ENCODE measurements around the gene IRAK1.

Gene IRAK1

DNA sequence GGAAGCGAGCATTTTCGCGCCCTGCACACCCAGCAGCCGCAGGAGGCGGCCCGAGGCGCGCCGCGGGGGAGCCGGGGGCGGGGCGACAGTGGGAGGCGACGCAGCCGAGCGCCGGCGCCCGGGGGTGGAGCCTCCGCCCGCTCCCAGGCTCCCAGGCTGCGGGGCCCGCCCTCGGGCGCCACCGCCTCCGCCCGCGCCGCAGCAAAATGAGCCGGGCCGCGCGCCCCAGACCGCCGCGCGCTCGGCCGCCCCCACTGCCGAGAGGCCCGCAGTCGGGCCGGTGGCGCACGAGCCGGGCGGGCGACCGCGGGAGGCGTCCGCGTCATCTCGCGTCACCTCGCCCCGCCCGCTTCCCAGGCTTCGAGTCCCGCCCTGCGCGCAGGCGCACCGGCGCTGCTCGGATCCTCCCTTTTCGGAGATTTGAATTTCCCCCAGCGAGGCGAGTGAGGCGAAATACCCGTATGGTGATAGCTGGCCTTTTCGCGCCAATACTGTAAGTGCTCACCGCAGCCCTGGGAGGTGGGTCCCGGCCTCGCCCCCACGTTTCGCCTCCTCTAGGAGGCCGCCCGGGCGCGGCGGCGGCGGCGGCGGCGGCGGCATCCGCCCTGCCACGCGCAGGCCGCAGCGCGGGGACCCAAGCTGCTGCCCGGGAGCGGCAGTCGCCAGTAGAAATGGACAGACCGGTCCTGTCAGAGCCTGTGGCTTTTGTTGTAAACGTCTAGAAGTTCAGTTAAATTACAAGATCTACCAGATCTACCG, 47.2 kb downstream of the IRAK1 start, which contains the start of gene TMEM187:
Gene TMEM187, plus strand, starts transcription at position 387 of the 759 bp plus-strand sequence. CDS start 9,309 bp downstream, outside the sequence.
- H3K9me3 ChIP-seq (ENCODE audit: control insufficient read depth, low read depth, low read length): peaks cover 4% of the 10 kb centered on the region

GRCh38 chrX:153971450-153972367, 48.0 kb downstream of the IRAK1 start, which contains the start of gene HCFC1:
TSS of gene HCFC1 (minus strand) at chrX:153971818. CDS start at chrX:153970840, 978 bp downstream.
- H3K4me3 ChIP-seq (ENCODE audit: low read length): peak within 1 kb of the TSS; percentile 87
- H3K4me1 ChIP-seq (ENCODE audit: control insufficient read depth, low read depth, low read length): peaks cover 7% of the 10 kb centered on the region
- H3K27me3 ChIP-seq (ENCODE audit: control insufficient read depth, insufficient read depth, low read length): no peaks in the 10 kb centered on the region
- peak within 1 kb of the TSS; percentile 100 for H3K9ac ChIP-seq (ENCODE audit: low read length)
- H3K27ac ChIP-seq (ENCODE audit: low read length): peak within 1 kb of the TSS; percentile 99
- H3K9me3 ChIP-seq (ENCODE audit: control insufficient read depth, low read depth, low read length): peaks cover 4% of the 10 kb centered on the region
- H3K36me3 ChIP-seq (ENCODE audit: control insufficient read depth, low read depth, low read length): no peaks in the 10 kb centered on the region

More for the DNA sequence above, 47.2 kb downstream of the IRAK1 start, which contains the start of gene TMEM187:
- no peaks in the 10 kb centered on the region for H3K36me3 ChIP-seq (ENCODE audit: control insufficient read depth, low read depth, low read length)
- peak within 1 kb of the TSS; percentile 99 for H3K27ac ChIP-seq (ENCODE audit: low read length)
- H3K27me3 ChIP-seq (ENCODE audit: control insufficient read depth, insufficient read depth, low read length): no peaks in the 10 kb centered on the region
- H3K9ac ChIP-seq (ENCODE audit: low read length): peak within 1 kb of the TSS; percentile 100
- H3K4me1 ChIP-seq (ENCODE audit: control insufficient read depth, low read depth, low read length): peaks cover 3% of the 10 kb centered on the region
- H3K4me3 ChIP-seq (ENCODE audit: low read length): peak within 1 kb of the TSS; percentile 87

- Histone ChIP-seq H3K36me3 (ENCODE audit: control insufficient read depth, low read depth, low read length) (no peaks in the 10 kb centered on the region), H3K9me3 (ENCODE audit: control insufficient read depth, low read depth, low read length) (peaks cover 4% of the 10 kb centered on the region), H3K9ac (ENCODE audit: low read length) (peak overlapping the region; percentile 100), H3K27ac (ENCODE audit: low read length) (peak overlapping the region; percentile 99), H3K4me3 (ENCODE audit: low read length) (peak overlapping the region; percentile 87), H3K27me3 (ENCODE audit: control insufficient read depth, insufficient read depth, low read length) (no peaks in the 10 kb centered on the region), H3K4me1 (ENCODE audit: control insufficient read depth, low read depth, low read length) (peaks cover 7% of the 10 kb centered on the region)
Measured at GRCh38 chrX:153971124-153971449, 48.6 kb downstream of the IRAK1 start.

DNA sequence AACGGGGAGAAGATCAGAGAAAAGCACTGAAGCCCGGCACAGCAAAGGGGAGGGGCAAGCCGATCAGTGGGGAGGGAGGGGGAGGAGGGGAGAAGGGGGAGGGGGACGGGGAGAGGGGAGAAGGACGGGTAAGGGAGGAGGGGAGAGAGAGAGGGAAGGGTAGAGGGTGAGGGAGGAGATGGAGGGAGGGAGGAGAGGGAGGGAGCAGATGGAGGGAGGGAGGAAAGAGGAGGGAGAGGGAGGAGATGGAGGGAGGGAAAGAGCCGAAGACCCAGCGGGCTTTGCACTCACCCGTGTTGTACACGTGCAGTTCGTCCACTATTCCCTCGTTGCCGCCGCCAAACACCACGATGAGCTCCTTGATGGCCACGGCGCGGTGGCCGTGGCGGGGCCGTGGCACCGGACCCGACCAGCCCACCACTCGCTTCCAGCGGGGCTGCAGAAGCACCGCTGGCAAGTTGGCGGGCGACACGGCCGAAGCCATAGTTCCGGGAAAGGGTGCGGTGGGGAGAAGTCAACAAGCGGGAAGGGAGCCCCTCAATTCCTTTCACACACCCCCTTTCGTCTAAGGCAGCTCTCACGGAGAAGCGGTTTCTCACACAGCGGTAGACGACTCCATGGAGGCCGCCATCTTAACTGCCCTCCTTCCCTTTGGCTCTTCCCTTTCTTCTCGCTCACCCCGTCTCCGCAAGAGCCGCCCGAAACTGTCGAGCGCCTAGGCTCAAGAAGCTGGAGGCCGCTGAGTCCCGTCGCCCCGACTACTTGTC, 49.2 kb downstream of the IRAK1 start:
- H3K36me3 ChIP-seq (ENCODE audit: control insufficient read depth, low read depth, low read length): no peaks in the 10 kb centered on the region
- H3K9ac ChIP-seq (ENCODE audit: low read length): peak overlapping the region; percentile 100
- no peaks in the 10 kb centered on the region for H3K27me3 ChIP-seq (ENCODE audit: control insufficient read depth, insufficient read depth, low read length)
- peak overlapping the region; percentile 87 for H3K4me3 ChIP-seq (ENCODE audit: low read length)
- peak overlapping the region; percentile 99 for H3K27ac ChIP-seq (ENCODE audit: low read length)
- H3K9me3 ChIP-seq (ENCODE audit: control insufficient read depth, low read depth, low read length): peaks cover 4% of the 10 kb centered on the region
- H3K4me1 ChIP-seq (ENCODE audit: control insufficient read depth, low read depth, low read length): peaks cover 7% of the 10 kb centered on the region

GRCh38 chrX:153969904-153970356, 49.8 kb downstream of the IRAK1 start:
- H3K9ac ChIP-seq (ENCODE audit: low read length): no peak overlapping the region
- H3K27me3 ChIP-seq (ENCODE audit: control insufficient read depth, insufficient read depth, low read length): no peaks in the 10 kb centered on the region
- H3K9me3 ChIP-seq (ENCODE audit: control insufficient read depth, low read depth, low read length): peaks cover 4% of the 10 kb centered on the region
- no peak overlapping the region for H3K27ac ChIP-seq (ENCODE audit: low read length)
- H3K4me3 ChIP-seq (ENCODE audit: low read length): peak overlapping the region; percentile 87
- no peaks in the 10 kb centered on the region for H3K36me3 ChIP-seq (ENCODE audit: control insufficient read depth, low read depth, low read length)
- H3K4me1 ChIP-seq (ENCODE audit: control insufficient read depth, low read depth, low read length): peaks cover 7% of the 10 kb centered on the region

DNA sequence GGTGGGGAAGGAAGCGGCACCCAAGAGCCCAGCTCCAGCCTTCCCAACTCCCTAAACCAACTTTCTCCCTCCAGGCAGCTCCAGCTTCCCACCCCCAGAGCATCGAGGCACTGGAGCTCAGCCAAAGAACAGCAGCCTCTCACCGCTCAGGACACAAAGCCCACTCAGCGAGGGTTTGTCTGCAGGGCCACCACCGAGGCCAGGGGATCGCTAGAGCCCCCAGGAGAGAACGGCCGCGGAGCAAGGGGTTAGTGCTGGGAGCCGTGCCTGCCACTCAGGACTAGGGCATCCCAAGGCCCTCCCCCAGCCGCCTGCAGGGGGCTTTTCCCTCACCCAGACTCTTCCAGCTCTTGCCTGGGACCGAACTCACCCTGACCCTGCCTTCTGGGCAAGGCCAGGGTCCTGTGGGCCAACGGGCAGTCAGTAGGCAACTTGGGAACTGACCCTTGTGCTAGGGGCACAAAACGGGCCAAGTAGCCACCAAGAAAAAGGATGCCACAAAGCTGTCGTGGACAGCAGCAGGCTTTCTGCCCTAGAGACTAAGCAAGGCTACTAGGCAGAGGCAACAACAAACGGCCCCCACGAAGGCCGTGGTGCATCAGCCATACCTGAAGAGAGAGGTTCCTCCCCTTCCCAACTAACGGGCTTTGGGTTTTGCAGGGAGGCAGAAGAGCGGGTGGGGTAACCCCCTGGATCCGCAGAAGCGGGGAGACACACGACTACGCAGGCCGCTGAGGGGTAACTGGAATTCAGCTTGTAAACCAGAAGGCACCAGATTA, 50.4 kb downstream of the IRAK1 start:
- peaks cover 7% of the 10 kb centered on the region for H3K4me1 ChIP-seq (ENCODE audit: control insufficient read depth, low read depth, low read length)
- peaks cover 4% of the 10 kb centered on the region for H3K9me3 ChIP-seq (ENCODE audit: control insufficient read depth, low read depth, low read length)
- H3K9ac ChIP-seq (ENCODE audit: low read length): no peak overlapping the region
- H3K36me3 ChIP-seq (ENCODE audit: control insufficient read depth, low read depth, low read length): no peaks in the 10 kb centered on the region
- H3K27ac ChIP-seq (ENCODE audit: low read length): no peak overlapping the region
- H3K27me3 ChIP-seq (ENCODE audit: control insufficient read depth, insufficient read depth, low read length): no peaks in the 10 kb centered on the region
- peak overlapping the region; percentile 87 for H3K4me3 ChIP-seq (ENCODE audit: low read length)

DNA sequence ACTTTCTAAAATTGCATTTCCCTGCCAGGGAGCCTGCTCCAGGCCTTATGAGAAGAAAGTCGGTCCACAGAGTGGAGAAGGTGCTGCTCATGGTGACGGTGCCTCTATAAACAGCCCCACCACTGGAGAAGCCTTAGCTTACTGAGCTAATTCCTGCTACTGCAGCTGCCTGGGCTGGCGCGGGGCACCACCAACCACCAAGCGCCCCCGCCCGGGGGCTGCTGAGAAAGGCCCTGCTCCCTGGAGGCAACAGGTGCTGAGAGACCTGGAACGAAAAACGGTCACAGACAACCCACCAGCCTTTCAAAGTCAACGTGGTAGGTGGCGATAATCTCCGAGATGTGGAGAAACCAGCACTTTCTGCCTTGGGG, 51.0 kb downstream of the IRAK1 start:
- H3K4me1 ChIP-seq (ENCODE audit: control insufficient read depth, low read depth, low read length): peaks cover 7% of the 10 kb centered on the region

DNA sequence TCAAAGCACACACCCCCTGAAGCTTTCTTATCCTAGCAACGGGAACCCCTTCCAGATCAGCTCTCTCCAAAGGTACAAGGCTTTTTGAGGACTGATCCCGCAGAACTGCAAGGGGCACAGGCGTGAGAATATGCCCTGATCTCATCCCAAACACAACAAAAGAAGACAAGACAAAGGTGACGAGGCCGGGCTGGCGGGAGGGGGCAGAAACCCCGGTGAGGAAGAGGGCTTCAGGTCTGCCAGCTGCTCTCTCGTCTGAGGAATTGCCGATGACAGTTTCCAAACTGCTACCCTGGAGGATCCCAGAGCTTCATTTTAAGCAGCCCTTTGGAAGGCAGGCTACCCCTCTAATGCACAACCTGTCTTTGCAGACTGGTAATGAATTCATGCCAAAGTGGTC, 51.4 kb downstream of the IRAK1 start:
- H3K4me1 ChIP-seq (ENCODE audit: control insufficient read depth, low read depth, low read length): peaks cover 7% of the 10 kb centered on the region
- H3K4me3 ChIP-seq (ENCODE audit: low read length): peak overlapping the region; percentile 87
- H3K36me3 ChIP-seq (ENCODE audit: control insufficient read depth, low read depth, low read length): peaks cover 4% of the 10 kb centered on the region
- peaks cover 4% of the 10 kb centered on the region for H3K9me3 ChIP-seq (ENCODE audit: control insufficient read depth, low read depth, low read length)
- no peak overlapping the region for H3K9ac ChIP-seq (ENCODE audit: low read length)
- H3K27ac ChIP-seq (ENCODE audit: low read length): no peak overlapping the region
- H3K27me3 ChIP-seq (ENCODE audit: control insufficient read depth, insufficient read depth, low read length): no peaks in the 10 kb centered on the region

More for the DNA sequence above, 51.0 kb downstream of the IRAK1 start:
- H3K36me3 ChIP-seq (ENCODE audit: control insufficient read depth, low read depth, low read length): peaks cover 2% of the 10 kb centered on the region
- H3K9ac ChIP-seq (ENCODE audit: low read length): no peak overlapping the region
- no peak overlapping the region for H3K27ac ChIP-seq (ENCODE audit: low read length)
- no peaks in the 10 kb centered on the region for H3K27me3 ChIP-seq (ENCODE audit: control insufficient read depth, insufficient read depth, low read length)
- peaks cover 4% of the 10 kb centered on the region for H3K9me3 ChIP-seq (ENCODE audit: control insufficient read depth, low read depth, low read length)
- peak overlapping the region; percentile 87 for H3K4me3 ChIP-seq (ENCODE audit: low read length)

- peaks cover 9% of the 10 kb centered on the region for H3K36me3 ChIP-seq (ENCODE audit: control insufficient read depth, low read depth, low read length)
- H3K9ac ChIP-seq (ENCODE audit: low read length): no peak overlapping the region
- H3K4me1 ChIP-seq (ENCODE audit: control insufficient read depth, low read depth, low read length): peaks cover 7% of the 10 kb centered on the region
- no peaks in the 10 kb centered on the region for H3K27me3 ChIP-seq (ENCODE audit: control insufficient read depth, insufficient read depth, low read length)
- H3K27ac ChIP-seq (ENCODE audit: low read length): no peak overlapping the region
- H3K9me3 ChIP-seq (ENCODE audit: control insufficient read depth, low read depth, low read length): peaks cover 4% of the 10 kb centered on the region
- peak overlapping the region; percentile 87 for H3K4me3 ChIP-seq (ENCODE audit: low read length)
Measured at GRCh38 chrX:153967536-153968224, 52.0 kb downstream of the IRAK1 start.

- no peak overlapping the region for H3K9ac ChIP-seq (ENCODE audit: low read length)
- H3K36me3 ChIP-seq (ENCODE audit: control insufficient read depth, low read depth, low read length): peaks cover 16% of the 10 kb centered on the region
- H3K27me3 ChIP-seq (ENCODE audit: control insufficient read depth, insufficient read depth, low read length): no peaks in the 10 kb centered on the region
- H3K4me1 ChIP-seq (ENCODE audit: control insufficient read depth, low read depth, low read length): peaks cover 7% of the 10 kb centered on the region
- H3K4me3 ChIP-seq (ENCODE audit: low read length): no peak overlapping the region
- peaks cover 4% of the 10 kb centered on the region for H3K9me3 ChIP-seq (ENCODE audit: control insufficient read depth, low read depth, low read length)
- no peak overlapping the region for H3K27ac ChIP-seq (ENCODE audit: low read length)
Measured at GRCh38 chrX:153966841-153967535, 52.7 kb downstream of the IRAK1 start.
